Stimulated activated CD4-positive, alpha-beta T cell treated with anti-CD3 and anti-CD28 coated beads, Interleukin-4, amount 100 ng/mL, for 4 hours (primary cell): ENCODE results near the gene PCGF3.
"Not testable (repeated sequence)": the region's sequence is repeated elsewhere in the genome, so short reads cannot be mapped to it uniquely, and the experiment has no call there.

Experiments used
- DNase-seq, 2 experiments: peaks; one replicate each; pipeline ENCODE4 v3.0.0-alpha.2; 2020

Gene PCGF3

GRCh38 chr4:705278-706082, at the start of gene PCGF3:
PCGF3 (plus strand) TSS chr4:705832; CDS start chr4:733681, 27,849 bp downstream.
- peak; percentile 94 to 98 for DNase-seq

GRCh38 chr4:656436-657337, 48.9 kb upstream of the PCGF3 start:
- DNase-seq = no peak

GRCh38 chr4:657338-657833, 48.2 kb upstream of the PCGF3 start:
- DNase-seq = no peak

- no peak for DNase-seq
Measured at GRCh38 chr4:657834-658667, 47.6 kb upstream of the PCGF3 start.

GRCh38 chr4:658681-659667, 46.7 kb upstream of the PCGF3 start:
- DNase-seq = no peak

GRCh38 chr4:659851-660250, 45.8 kb upstream of the PCGF3 start:
- no peak for DNase-seq

- no peak for DNase-seq
Measured at GRCh38 chr4:660401-660800, 45.2 kb upstream of the PCGF3 start.

- no peak for DNase-seq
Measured at GRCh38 chr4:661231-661630, 44.4 kb upstream of the PCGF3 start.

GRCh38 chr4:661881-662761, 43.5 kb upstream of the PCGF3 start:
- DNase-seq = no peak

- no peak for DNase-seq
Measured at GRCh38 chr4:663046-663437, 42.6 kb upstream of the PCGF3 start.

- peak; percentile 75 to 78 for DNase-seq
Measured at GRCh38 chr4:663438-664428, 41.9 kb upstream of the PCGF3 start.

- no peak for DNase-seq
Measured at GRCh38 chr4:664713-665231, 40.9 kb upstream of the PCGF3 start.

GRCh38 chr4:665381-665750, 40.3 kb upstream of the PCGF3 start:
- no peak for DNase-seq

- DNase-seq = no peak
Measured at GRCh38 chr4:665751-666435, 39.7 kb upstream of the PCGF3 start.

GRCh38 chr4:666436-666810, 39.2 kb upstream of the PCGF3 start:
- DNase-seq = no peak

GRCh38 chr4:666822-667544, 38.6 kb upstream of the PCGF3 start:
- no peak for DNase-seq

GRCh38 chr4:667545-667925, 38.1 kb upstream of the PCGF3 start:
- DNase-seq = no peak

GRCh38 chr4:668219-668618, 37.4 kb upstream of the PCGF3 start:
- not testable (repeated sequence) for DNase-seq
